Amygdala (tissue), 56 donors: Measurements from ENCODE around the gene SELENOO.

Experiments
- DNase-seq, 56 donors: peaks; one replicate each; lab custom pipeline; 2025; lab: John Stamatoyannopoulos, UW

SELENOO gene

GRCh38 chr22:50183141-50183971, 17.5 kb upstream of the SELENOO start:
- no peak for DNase-seq

GRCh38 chr22:50184004-50184901, 16.6 kb upstream of the SELENOO start:
- peak in 16 of 56 donors; percentile 12 to 50 (median 39) for DNase-seq

GRCh38 chr22:50184902-50185374, 15.9 kb upstream of the SELENOO start:
- no peak for DNase-seq

GRCh38 chr22:50185375-50186087, 15.3 kb upstream of the SELENOO start, which contains the start of gene TRABD:
Gene TRABD, plus strand, starts transcription at chr22:50185913. Its CDS starts 7,148 bp downstream, at chr22:50193061.
- peak in 54 of 56 donors; percentile 38 to 95 (median 78) for DNase-seq

GRCh38 chr22:50186181-50186714, 14.6 kb upstream of the SELENOO start:
- no peak for DNase-seq

- DNase-seq, result no peak
Observed at GRCh38 chr22:50186761-50187523, 13.9 kb upstream of the SELENOO start.

- no peak for DNase-seq
Observed at GRCh38 chr22:50188356-50188755, 12.5 kb upstream of the SELENOO start.

GRCh38 chr22:50189184-50189848, 11.5 kb upstream of the SELENOO start:
- DNase-seq, result no peak

GRCh38 chr22:50189849-50190181, 11.0 kb upstream of the SELENOO start:
- no peak for DNase-seq

- DNase-seq, result peak in 9 of 56 donors; percentile 29 to 56 (median 38)
Observed at GRCh38 chr22:50190182-50190940, 10.4 kb upstream of the SELENOO start.

GRCh38 chr22:50190941-50191741, 9.7 kb upstream of the SELENOO start:
- DNase-seq, result peak in 3 of 56 donors; percentile 23 to 46 (median 32)

GRCh38 chr22:50192436-50193204, 8.2 kb upstream of the SELENOO start:
- no peak for DNase-seq

- no peak for DNase-seq
Observed at GRCh38 chr22:50193621-50194020, 7.2 kb upstream of the SELENOO start.

- no peak for DNase-seq
Observed at GRCh38 chr22:50194037-50194805, 6.6 kb upstream of the SELENOO start.

- no peak for DNase-seq
Observed at GRCh38 chr22:50196256-50196655, 4.6 kb upstream of the SELENOO start.
